ENCODE data around the gene CYTIP.
A peak's percentile ranks its signal among the peaks of the same experiment; 100 is the strongest.

CYTIP gene

DNA sequence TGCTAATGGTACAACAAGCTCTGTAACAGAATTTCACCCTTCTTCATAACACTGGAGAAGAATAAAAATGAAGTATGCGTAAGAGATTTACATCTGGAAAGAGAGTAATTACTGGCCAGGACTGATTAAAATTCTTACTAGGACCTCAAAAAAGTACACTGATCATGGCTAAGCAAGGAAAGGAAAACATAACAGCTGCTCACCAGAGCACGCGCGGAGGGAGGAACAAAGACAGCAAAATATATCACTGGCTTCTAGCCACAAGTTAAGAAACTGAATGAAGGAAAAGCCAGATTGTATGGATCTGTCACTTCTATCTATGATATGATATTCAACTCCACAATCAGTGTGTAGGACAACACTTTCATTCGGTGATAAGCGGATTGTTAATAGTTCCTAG is 15.6 kb upstream of the CYTIP start:
- H3K27me3 Mint-ChIP-seq (ENCODE audit: low read depth): no peaks in the 10 kb centered on the region
- TF ChIP-seq, protein P1, sequence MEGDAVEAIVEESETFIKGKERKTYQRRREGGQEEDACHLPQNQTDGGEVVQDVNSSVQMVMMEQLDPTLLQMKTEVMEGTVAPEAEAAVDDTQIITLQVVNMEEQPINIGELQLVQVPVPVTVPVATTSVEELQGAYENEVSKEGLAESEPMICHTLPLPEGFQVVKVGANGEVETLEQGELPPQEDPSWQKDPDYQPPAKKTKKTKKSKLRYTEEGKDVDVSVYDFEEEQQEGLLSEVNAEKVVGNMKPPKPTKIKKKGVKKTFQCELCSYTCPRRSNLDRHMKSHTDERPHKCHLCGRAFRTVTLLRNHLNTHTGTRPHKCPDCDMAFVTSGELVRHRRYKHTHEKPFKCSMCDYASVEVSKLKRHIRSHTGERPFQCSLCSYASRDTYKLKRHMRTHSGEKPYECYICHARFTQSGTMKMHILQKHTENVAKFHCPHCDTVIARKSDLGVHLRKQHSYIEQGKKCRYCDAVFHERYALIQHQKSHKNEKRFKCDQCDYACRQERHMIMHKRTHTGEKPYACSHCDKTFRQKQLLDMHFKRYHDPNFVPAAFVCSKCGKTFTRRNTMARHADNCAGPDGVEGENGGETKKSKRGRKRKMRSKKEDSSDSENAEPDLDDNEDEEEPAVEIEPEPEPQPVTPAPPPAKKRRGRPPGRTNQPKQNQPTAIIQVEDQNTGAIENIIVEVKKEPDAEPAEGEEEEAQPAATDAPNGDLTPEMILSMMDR (IDR thresholded peaks at IDR 0.05; ENCODE audit: unreplicated experiment in 3 of 3): no peak
- H3K4me3 Mint-ChIP-seq: no peak overlapping the region
- no peaks in the 10 kb centered on the region for H3K9me3 Mint-ChIP-seq
- H3K4me1 Mint-ChIP-seq: peaks cover 24% of the 10 kb centered on the region
- no peaks in the 10 kb centered on the region for H3K36me3 Mint-ChIP-seq (ENCODE audit: low read depth)
- peak overlapping the region; percentile 9 to 97 (median 71) for H3K27ac Mint-ChIP-seq

DNA sequence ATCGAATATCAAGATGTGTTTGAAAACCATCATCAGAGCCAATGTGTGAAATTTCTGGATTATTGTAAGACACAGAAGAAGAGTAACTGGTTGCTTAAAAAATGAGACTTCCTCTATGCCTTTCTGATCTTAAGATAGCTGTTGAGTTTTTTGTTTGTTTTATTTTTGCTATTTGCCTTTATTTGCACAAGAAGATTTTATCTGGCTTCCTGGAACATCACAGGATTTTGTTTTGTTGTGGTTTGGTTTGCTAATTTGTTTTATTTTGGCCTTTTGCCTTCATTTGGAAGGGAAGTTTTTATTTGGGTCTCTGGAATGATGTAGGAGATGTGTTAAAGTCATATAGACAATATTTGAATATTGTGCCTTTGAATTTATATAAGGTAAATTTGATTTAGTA is 3.9 kb upstream of the CYTIP start:
- Mint-ChIP-seq H3K9me3 (no peaks in the 10 kb centered on the region), H3K4me1 (peaks cover 6% of the 10 kb centered on the region), H3K27ac (no peak overlapping the region), H3K27me3 (ENCODE audit: low read depth) (peaks cover 3% of the 10 kb centered on the region), H3K4me3 (no peak overlapping the region), H3K36me3 (ENCODE audit: low read depth) (no peaks in the 10 kb centered on the region)
- TF ChIP-seq, protein P1 (IDR thresholded peaks at IDR 0.05; ENCODE audit: unreplicated experiment in 3 of 3): no peak

DNA sequence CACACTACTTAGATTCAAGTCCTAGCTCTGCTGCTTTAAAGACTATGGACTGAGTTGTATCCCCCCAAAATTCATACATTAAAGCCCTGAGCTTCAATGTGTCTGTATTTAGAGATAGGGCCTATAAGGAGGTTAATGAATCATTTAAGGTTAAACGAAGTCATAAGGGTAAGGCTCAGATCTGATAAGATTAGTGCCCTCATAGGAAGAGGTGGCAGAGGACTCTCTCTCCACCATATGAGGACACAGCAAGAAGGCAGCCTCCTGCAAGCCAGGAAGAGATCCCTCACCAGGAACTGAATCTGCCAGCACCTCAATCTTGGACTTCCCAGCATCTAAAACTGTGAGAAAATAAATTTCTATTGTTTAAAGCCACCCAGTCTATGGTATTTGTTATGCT is 3.1 kb upstream of the CYTIP start:
- Mint-ChIP-seq H3K27me3 (ENCODE audit: low read depth) (peaks cover 3% of the 10 kb centered on the region), H3K9me3 (no peaks in the 10 kb centered on the region), H3K4me1 (peaks cover 7% of the 10 kb centered on the region), H3K4me3 (no peak overlapping the region), H3K27ac (no peak overlapping the region), H3K36me3 (ENCODE audit: low read depth) (no peaks in the 10 kb centered on the region)
- TF ChIP-seq, protein P1 (IDR thresholded peaks at IDR 0.05; ENCODE audit: unreplicated experiment in 3 of 3): no peak

DNA sequence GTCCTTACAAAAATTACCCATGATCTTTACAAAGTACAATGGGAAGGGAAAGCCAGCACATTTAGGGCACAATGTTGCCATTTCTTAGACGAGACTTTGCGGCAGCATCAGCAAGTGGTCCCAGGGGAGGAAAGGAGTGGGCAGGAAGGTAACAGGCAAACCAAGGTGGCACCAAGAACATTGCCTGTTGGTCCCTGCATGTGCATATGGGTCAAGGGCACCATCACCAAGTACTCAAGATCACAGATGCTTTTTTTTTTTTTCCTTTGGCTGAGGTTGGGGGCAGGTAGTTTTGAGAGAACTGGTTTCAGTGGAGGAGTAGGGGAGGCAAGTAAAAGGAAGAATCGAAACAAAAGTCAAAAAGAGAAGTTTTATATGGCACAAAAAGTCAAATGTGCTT is 752 bp upstream of the CYTIP start:
- H3K36me3 Mint-ChIP-seq (ENCODE audit: low read depth): no peaks in the 10 kb centered on the region
- H3K4me3 Mint-ChIP-seq: no peak overlapping the region
- H3K27ac Mint-ChIP-seq: no peak overlapping the region
- H3K27me3 Mint-ChIP-seq (ENCODE audit: low read depth): peaks cover 8% of the 10 kb centered on the region
- TF ChIP-seq, protein P1 (IDR thresholded peaks at IDR 0.05; ENCODE audit: unreplicated experiment in 3 of 3): no peak
- peaks cover 30% of the 10 kb centered on the region for H3K4me1 Mint-ChIP-seq
- no peaks in the 10 kb centered on the region for H3K9me3 Mint-ChIP-seq

DNA sequence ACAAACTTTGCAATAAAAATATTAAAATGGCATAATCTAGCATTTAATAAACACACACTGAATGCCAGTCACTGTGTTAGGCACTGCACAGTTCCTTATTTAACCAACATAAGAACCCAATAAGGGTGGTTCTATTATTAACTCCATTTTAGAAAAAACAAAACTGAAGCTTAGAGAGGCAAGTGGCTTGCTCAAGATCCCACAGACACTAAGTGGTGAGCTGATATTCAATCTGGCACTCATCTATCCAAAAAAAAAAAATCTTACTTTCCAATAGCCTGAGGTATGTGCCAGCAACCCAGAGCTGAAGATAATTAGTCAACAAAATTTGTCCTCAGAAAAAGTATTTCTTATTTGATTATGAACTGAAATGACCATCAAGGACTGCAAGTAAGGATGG is 799 bp downstream of the CYTIP start:
- H3K27ac Mint-ChIP-seq: no peak overlapping the region
- no peak overlapping the region for H3K4me3 Mint-ChIP-seq
- peaks cover 41% of the 10 kb centered on the region for H3K4me1 Mint-ChIP-seq
- TF ChIP-seq, protein P1 (IDR thresholded peaks at IDR 0.05; ENCODE audit: unreplicated experiment in 3 of 3): no peak
- H3K27me3 Mint-ChIP-seq (ENCODE audit: low read depth): peaks cover 8% of the 10 kb centered on the region
- no peaks in the 10 kb centered on the region for H3K36me3 Mint-ChIP-seq (ENCODE audit: low read depth)
- no peaks in the 10 kb centered on the region for H3K9me3 Mint-ChIP-seq

DNA sequence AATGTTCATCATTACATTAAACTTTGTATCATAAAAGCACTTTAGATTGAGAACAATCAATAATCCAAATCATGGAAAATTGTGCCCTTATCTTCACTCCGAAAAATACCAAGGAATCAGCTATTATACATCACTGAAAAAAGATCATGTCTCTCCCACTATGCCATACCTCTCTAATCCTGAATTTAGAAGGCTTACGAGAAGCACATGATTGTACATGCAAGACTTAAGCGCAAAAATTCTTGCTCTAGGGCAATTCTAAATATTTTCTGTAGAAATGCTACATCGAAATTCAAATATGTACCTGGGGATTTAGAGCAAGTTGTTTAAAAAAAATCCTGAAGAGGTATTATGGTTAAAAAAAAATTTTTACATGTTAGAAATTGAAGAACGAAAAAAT is 1.3 kb downstream of the CYTIP start:
- Mint-ChIP-seq H3K27me3 (ENCODE audit: low read depth) (peaks cover 8% of the 10 kb centered on the region), H3K27ac (no peak overlapping the region), H3K36me3 (ENCODE audit: low read depth) (no peaks in the 10 kb centered on the region), H3K4me1 (peaks cover 44% of the 10 kb centered on the region), H3K4me3 (no peak overlapping the region), H3K9me3 (no peaks in the 10 kb centered on the region)
- TF ChIP-seq, protein P1 (IDR thresholded peaks at IDR 0.05; ENCODE audit: unreplicated experiment in 3 of 3): no peak
